Left renal cortex interstitium (tissue), 4 donors: ENCODE measurements around the gene LRCH2. TPM values are rescaled to one million over a fixed set of nuclear protein-coding genes. Genes with fewer than 3 reads are reported as not detected.
"Not testable (repeated sequence)": the region's sequence is repeated elsewhere in the genome, so short reads cannot be mapped to it uniquely, and the experiment has no call there.

Source experiments
- DNase-seq, 4 donors: peaks; one replicate each; pipeline ENCODE4 v3.0.0-alpha.2; 2013; ENCODE audit warnings: low read depth in 4 of 4, low spot score in 2 of 4, missing footprints in 1 of 4
- polyA plus RNA-seq, 4 donors: library from polyadenylated mRNA; unstranded; fragments of 120-200 nt; gene quantifications; one replicate each; pipeline ENCODE4 v1.2.1, GENCODE V29; 2013; ENCODE audit not compliant: insufficient read length in 4 of 4

Gene LRCH2, protein sequence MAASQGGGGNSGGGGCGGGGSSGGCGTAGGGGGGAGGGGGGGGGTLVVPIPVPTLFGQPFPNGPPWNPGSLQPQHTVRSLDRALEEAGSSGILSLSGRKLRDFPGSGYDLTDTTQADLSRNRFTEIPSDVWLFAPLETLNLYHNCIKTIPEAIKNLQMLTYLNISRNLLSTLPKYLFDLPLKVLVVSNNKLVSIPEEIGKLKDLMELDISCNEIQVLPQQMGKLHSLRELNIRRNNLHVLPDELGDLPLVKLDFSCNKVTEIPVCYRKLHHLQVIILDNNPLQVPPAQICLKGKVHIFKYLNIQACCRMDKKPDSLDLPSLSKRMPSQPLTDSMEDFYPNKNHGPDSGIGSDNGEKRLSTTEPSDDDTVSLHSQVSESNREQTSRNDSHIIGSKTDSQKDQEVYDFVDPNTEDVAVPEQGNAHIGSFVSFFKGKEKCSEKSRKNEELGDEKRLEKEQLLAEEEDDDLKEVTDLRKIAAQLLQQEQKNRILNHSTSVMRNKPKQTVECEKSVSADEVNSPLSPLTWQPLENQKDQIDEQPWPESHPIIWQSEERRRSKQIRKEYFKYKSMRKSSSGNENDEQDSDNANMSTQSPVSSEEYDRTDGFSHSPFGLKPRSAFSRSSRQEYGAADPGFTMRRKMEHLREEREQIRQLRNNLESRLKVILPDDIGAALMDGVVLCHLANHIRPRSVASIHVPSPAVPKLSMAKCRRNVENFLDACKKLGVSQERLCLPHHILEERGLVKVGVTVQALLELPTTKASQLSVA
- polyA plus RNA-seq = 10 to 100 TPM; 11.0 to 15.8 (median 12.5) TPM

GRCh38 chrX:115233497-115234455, at the start of gene LRCH2:
TSS of gene LRCH2 (minus strand) at chrX:115234096. CDS start at chrX:115234041, 55 bp downstream.
- DNase-seq = no peak

DNA sequence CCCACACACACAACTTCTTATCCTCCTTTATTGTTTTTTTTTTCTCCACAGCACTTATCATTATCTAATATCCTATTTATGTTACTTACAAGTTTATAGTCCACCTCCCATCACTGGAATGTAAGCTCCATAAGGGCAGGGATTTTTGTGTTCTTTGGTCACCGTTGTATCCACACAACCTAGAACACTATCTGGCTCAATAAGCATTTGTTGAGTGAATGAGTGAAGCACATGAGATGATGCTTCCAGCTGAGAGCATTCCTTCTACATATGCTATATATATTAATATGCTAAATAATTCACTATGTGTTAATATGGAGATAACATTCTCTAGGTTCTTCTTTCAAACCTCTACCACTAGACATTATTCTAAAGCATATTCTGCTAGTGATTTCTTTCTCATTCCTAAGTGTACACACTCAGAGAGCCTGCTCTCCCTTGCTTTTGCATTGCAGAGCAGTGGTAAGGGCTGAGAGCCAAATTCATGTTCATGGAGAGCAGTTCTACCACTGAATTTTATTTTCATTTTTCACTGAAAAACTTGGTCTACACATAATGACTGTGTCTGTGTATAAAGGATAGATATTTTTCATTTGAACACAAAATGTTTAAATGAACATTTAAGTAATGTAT, 35.3 kb upstream of the LRCH2 start:
- no peak for DNase-seq

DNA sequence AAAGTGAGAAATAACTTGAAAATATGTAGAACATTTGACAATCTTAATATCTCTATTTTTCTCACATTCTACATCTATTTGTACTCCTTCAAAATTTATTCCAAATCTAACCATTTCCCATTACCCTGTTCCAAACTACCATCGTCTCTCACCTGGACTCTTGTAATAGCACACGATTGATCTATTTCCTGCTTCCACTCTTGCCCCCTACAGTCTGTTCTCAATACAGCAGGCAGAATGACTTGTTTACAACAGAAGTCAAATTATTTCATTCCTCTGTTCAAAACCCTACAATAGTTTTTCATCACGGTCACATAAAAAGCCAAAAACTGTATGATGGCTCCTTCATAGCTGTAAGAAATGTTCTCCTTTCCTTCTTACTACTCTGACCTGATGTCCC, 34.5 kb upstream of the LRCH2 start:
- no peak for DNase-seq

DNA sequence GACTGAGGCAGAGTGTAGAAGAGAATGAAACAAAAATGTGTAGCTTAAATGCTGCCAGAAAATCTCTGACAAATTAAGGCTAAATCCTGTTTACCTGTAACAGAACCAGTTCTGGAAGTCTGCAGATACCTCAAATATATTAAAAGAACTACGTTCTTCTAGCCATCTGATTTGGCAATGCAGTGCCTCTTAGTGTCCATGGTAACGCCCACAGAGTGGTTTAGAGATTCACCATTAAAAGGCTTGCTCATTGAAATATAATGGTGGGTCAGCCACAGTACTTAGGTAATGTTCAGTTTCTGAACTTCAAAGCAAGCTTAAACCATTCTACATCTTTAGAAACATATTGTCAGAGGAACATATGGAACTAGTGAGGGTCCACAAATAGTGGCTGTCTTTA, 32.4 kb upstream of the LRCH2 start:
- DNase-seq = no peak

- no peak for DNase-seq
These were observed 30.1 kb upstream of the LRCH2 start for GRCh38 chrX:115264009-115264408.

GRCh38 chrX:115261148-115261547, 27.3 kb upstream of the LRCH2 start:
- DNase-seq = no peak

- DNase-seq = no peak
These were observed 26.4 kb upstream of the LRCH2 start for GRCh38 chrX:115260330-115260729.

GRCh38 chrX:115259238-115259875, 25.5 kb upstream of the LRCH2 start:
- no peak for DNase-seq

GRCh38 chrX:115257711-115258110, 23.8 kb upstream of the LRCH2 start:
- DNase-seq = no peak

GRCh38 chrX:115255003-115255402, 21.1 kb upstream of the LRCH2 start:
- no peak for DNase-seq

GRCh38 chrX:115251458-115252233, 17.8 kb upstream of the LRCH2 start:
- no peak for DNase-seq

GRCh38 chrX:115237056-115237455, 3.2 kb upstream of the LRCH2 start:
- DNase-seq = no peak

DNA sequence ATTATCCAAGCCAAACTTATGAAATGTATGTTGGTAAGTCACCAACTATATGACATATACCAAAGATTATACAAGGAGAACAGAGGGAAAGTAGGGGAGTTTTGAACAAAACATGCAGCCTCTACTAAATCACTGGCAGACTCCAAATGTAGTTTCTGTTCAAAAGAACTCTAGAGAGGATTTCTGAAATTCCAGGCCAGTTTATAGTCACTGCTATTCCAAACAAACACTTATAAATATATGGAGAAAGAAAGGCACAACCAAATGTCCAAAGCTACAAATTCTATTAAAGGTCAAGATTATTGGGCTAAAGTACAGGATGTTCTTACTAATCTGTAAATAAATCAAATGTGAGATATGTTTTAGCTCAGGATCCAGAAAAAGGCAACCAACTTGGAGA, 2.7 kb upstream of the LRCH2 start:
- no peak for DNase-seq

DNA sequence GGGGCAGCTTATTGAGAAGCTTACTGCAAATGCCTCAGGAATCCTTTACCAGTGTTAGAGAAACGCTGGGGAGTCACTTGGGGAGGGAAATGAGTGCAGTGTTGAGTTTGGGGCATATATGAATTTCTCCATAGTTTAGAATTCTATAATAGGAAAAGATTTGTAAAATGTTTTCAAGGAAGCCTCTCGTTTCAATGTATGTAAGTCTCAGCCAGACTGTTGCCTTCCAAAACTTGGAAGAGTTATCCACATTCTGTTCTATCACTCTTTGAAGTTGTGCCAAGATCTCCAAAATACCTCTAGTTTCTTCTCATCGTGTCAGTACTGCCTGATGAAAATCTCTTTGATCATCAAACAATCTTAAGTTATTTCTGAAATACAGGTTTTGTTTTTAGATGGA, 565 bp upstream of the LRCH2 start:
- no peak for DNase-seq

GRCh38 chrX:115232933-115233496, 881 bp downstream of the LRCH2 start:
- DNase-seq = no peak

DNA sequence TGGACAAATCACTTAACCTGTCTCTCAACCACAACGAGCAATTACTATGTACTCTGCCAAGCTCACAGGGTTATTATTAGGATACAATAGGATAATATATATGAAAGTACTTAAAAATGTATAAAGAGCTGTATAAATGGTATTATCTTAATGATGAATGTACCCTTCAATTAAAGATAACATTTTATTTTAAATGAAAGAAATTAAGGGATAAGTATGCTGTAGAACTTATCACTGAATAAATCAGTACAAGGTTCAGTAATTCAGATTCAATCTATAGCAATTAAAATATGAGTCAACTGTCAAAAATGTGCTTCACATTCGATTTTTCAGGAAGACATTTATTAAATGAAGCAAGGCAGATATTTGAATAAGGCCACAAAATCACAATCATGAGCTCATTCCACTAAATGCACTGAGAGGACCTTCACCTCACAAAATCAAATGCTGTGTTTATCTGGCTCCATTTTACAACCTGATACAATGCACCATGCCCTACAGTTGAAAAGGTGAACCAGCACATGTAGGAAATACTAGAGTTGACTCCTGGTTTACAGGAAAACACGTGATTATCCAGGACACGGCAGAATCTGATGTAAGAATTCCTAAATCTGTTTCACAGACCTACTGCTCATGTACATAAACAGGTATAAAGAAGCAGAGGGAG, 4.4 kb downstream of the LRCH2 start:
- no peak for DNase-seq

GRCh38 chrX:115226929-115227328, 7.0 kb downstream of the LRCH2 start:
- no peak for DNase-seq

GRCh38 chrX:115217346-115217745, 16.6 kb downstream of the LRCH2 start:
- DNase-seq = not testable (repeated sequence)
